GM13977 (cell line): ENCODE measurements around the gene CTNNA2.

Experiments used
- DNase-seq: peaks from one replicate; pipeline ENCODE4 v3.0.0; 2012; ENCODE audit warnings: low spot score
- in situ Hi-C: fragments of 300-500 bp; cut with MboI; formaldehyde crosslinking; loops from one replicate; pipeline ENCODE4 v1.12.0; 2022; ENCODE audit warnings: low sequenced_read_pairs, low pct_unique_long_range_greater_than_20kb, mixed read lengths, inconsistent platforms; ENCODE audit not compliant: unreplicated experiment
- TF ChIP-seq, protein P1 (sequence below): IDR thresholded peaks from 2 replicates; pipeline ENCODE4 v1.5.1; 2012; ENCODE audit warnings: mild to moderate bottlenecking, control low read depth; ENCODE audit not compliant: insufficient read depth; ENCODE audit errors: extremely low read depth, missing control alignments

The CTNNA2 gene

DNA sequence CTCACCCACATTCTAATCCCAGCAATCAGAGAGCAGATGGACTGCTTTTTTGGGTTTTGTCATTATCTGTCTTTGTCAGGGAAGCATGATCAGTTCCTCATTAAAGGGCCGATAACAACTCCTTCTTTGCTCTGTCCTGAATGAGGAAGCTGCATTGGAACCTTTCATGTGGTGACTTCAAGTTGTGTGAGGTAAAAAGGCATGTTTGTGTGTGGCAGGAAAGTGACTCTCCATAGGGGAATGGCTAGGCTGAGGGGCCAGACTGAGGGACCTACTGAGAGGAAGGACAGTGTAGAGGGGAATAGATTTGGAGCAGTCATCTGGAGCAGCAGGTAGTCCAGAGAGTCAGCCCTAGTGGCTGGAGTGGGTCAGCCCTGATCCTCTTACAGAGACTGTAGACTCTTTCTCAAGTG is 815.3 kb downstream of the CTNNA2 start:
- DNase-seq, result no peak
- in situ Hi-C loops, result no loop called here
- TF ChIP-seq, protein P1, sequence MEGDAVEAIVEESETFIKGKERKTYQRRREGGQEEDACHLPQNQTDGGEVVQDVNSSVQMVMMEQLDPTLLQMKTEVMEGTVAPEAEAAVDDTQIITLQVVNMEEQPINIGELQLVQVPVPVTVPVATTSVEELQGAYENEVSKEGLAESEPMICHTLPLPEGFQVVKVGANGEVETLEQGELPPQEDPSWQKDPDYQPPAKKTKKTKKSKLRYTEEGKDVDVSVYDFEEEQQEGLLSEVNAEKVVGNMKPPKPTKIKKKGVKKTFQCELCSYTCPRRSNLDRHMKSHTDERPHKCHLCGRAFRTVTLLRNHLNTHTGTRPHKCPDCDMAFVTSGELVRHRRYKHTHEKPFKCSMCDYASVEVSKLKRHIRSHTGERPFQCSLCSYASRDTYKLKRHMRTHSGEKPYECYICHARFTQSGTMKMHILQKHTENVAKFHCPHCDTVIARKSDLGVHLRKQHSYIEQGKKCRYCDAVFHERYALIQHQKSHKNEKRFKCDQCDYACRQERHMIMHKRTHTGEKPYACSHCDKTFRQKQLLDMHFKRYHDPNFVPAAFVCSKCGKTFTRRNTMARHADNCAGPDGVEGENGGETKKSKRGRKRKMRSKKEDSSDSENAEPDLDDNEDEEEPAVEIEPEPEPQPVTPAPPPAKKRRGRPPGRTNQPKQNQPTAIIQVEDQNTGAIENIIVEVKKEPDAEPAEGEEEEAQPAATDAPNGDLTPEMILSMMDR, result no peak

DNA sequence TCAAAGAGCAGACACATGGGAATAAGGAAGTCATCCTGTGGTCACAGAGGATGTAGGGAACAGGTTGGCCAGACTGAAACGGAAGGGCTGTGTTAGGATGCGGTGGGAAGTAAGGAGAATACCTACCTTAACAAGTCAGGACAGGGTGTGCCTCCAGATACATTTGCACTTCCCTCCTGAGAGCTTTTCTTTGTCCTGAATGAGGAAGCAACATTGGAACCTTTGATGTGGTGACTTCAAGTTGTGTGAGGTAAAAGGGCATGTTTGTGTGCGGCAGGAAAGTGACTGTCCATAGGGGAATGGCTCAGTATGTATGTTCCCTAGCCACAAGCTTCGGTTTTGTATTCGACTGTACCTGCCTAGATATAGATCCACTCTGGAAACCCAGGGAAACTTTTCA is 816.6 kb downstream of the CTNNA2 start:
- DNase-seq, result no peak
- TF ChIP-seq, protein P1, result no peak
- in situ Hi-C loops, result no loop called here

DNA sequence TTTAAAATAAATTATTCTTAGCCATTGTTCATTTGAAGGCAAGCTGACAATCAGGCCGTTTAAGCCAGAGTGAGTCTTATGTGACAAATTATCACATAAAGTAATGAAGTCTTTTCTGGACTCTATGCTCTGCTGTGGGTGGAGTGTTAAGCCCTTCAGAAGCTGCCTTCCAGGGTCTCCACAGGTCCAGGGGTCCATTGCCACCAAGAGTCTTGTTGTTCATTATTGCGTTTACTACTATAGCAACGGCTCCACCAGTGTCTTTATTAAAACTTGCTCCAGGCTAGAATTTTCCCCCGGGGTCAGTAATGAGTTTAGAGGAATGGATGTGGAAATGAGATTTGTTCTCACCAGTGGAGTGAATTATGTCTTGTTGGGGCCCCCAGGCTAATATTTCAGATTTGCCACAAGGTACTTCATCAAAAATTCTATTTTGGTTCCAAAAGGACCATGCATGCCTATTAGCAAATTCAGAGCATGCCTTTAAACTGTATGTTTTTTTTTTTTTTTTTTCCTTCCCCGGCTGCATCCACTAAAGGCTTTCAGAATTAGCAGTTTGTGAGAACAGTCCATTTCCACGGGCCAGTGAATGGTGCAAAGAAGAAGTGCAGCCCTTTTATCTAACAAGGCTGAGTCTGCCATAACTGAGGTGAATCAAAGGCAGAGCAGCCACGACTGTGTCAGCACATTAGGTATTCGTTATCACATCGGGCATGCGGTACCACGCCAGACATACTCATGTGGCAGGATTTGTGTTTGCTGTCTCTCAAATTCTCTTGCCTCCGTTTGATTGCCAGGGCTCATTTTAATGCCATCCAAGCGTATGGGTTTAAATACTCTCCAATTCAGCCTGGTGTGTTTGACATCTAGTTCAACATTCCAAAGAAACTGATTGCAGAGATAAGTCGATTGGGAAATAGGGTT is 817.9 kb downstream of the CTNNA2 start:
- in situ Hi-C loops, result no loop called here
- TF ChIP-seq, protein P1, result no peak
- no peak for DNase-seq

DNA sequence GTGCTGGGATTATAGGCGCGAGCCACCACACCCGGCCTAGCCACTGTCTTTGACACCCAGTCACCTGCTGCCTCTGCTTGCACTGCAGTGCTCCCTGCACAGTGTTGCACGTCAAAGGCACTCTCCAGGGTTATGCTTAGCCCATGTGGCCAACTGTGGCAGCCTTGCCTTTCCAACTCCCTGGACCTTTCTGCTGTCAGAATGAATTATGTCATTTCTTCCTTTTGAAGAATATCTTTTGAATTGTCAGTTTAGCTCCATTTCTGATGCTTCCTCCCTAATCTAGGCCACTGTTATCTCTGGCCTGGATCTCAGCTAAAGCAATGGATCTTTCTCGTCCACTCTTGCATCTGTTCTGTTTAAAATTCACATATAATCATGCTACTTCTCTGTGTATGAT is 821.0 kb downstream of the CTNNA2 start:
- in situ Hi-C loops, result no loop called here
- DNase-seq, result no peak
- TF ChIP-seq, protein P1, result no peak

DNA sequence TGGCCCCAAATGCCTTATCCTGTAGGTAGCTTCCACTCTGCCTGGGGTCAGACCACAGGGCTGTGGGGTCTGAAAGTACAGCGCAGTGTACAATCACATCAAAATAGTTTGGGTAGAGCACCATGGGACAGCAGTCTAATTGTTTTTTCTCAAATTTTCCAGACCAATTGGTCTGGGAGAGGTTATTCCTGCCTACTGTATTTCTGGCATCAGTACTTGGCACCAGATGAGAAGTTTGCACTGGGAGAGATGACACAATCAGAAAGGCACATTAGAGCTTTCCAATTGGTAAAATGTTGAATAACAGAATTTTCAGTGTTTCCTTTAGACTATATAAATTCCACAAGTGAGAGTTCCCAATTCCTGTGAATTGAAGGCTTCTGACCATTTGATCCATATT is 822.6 kb downstream of the CTNNA2 start:
- in situ Hi-C loops, result no loop called here
- TF ChIP-seq, protein P1, result no peak
- DNase-seq, result no peak

DNA sequence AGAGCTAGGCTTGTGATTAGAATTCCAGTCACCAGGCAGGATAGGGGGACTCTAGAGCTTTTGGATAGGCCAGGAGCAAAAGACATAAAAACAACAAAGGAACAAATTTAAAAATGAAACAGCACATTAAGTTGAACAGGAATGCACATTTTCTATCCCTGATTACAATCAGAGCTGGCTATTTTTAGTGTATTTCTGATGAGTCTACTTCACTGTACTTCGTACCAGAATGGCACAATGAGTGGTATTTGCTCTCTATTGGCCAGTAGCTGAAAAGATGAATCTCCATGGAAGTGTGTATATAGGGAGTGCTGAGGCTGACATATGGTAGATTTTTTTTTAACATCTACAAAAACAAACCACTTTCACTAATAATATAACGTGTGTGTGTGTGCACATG is 825.9 kb downstream of the CTNNA2 start:
- TF ChIP-seq, protein P1, result no peak
- DNase-seq, result no peak
- in situ Hi-C loops, result no loop called here
